ENCODE measurements around the gene PLCB1. TPM values are rescaled to one million over a fixed set of nuclear protein-coding genes. Genes with fewer than 3 reads are reported as not detected.

Gene PLCB1
- polyA plus RNA-seq (2013), result 23.0 TPM

GRCh38 chr20:8131598-8132483 is at the start of gene PLCB1:
Gene PLCB1 (plus strand): TSS chr20:8132266. CDS start chr20:8132652, 386 bp downstream.
- POLR2A ChIA-PET, result no interaction called here
- Histone ChIP-seq H3K27ac (ENCODE audit: insufficient read depth in 1 of 2, low read depth in 1 of 2, low read length in 2 of 2, poor library complexity in 1 of 2, severe bottlenecking in 2 of 2) (peak within 1 kb of the TSS in 1 of 2 experiments; percentile 53), H3K4me1 (ENCODE audit: control extremely low read depth in 1 of 4, control insufficient read depth in 4 of 4, insufficient read depth in 4 of 4, low read length in 3 of 4) (peaks cover 18 to 38% (median 26%) of the 10 kb centered on the region in 4 experiments), H3K36me3 (ENCODE audit: control insufficient read depth in 4 of 4, insufficient read depth in 4 of 4, low read length in 3 of 4) (peaks cover 0 to 2% (median 0%) of the 10 kb centered on the region in 4 experiments), H3K27me3 (replicated peaks in 2 of 5; ENCODE audit: control insufficient read depth in 4 of 5, insufficient read depth in 5 of 5, low read length in 4 of 5) (peaks cover 0 to 3% (median 0%) of the 10 kb centered on the region in 5 experiments), H3K4me3 (ENCODE audit: control insufficient read depth in 1 of 7, extremely low read depth in 1 of 7, insufficient read depth in 4 of 7, low read depth in 2 of 7, low read length in 6 of 7) (peak within 1 kb of the TSS; percentile 85 to 97 (median 90)), H3K9me3 (ENCODE audit: control extremely low read depth in 1 of 5, control insufficient read depth in 4 of 5, insufficient read depth in 2 of 5, low read depth in 1 of 5, low read length in 4 of 5) (no peaks in the 10 kb centered on the region)
- CTCF ChIA-PET, result interaction anchor here (0.7 to 3.6 kb wide), 17 partner anchors 9 to 590 kb away, joined by 3 to 27 read pairs (median 4); no protein-coding TSS in a partner anchor
- WGBS (ENCODE audit: insufficient coverage), result under 1% methylated on average over 44 of the region's 65 CpGs
- DNase-seq, result peak; percentile 89 to 95 (median 95)

- Histone ChIP-seq H3K27ac (ENCODE audit: insufficient read depth in 1 of 2, low read depth in 1 of 2, low read length in 2 of 2, poor library complexity in 1 of 2, severe bottlenecking in 2 of 2) (no peak overlapping the region), H3K36me3 (ENCODE audit: control insufficient read depth in 4 of 4, insufficient read depth in 4 of 4, low read length in 3 of 4) (no peaks in the 10 kb centered on the region), H3K9me3 (ENCODE audit: control extremely low read depth in 1 of 5, control insufficient read depth in 4 of 5, insufficient read depth in 2 of 5, low read depth in 1 of 5, low read length in 4 of 5) (peaks cover 0 to 1% (median 0%) of the 10 kb centered on the region in 5 experiments), H3K4me1 (ENCODE audit: control extremely low read depth in 1 of 4, control insufficient read depth in 4 of 4, insufficient read depth in 4 of 4, low read length in 3 of 4) (no peaks in the 10 kb centered on the region), H3K4me3 (ENCODE audit: control insufficient read depth in 1 of 7, extremely low read depth in 1 of 7, insufficient read depth in 4 of 7, low read depth in 2 of 7, low read length in 6 of 7) (no peak overlapping the region), H3K27me3 (replicated peaks in 2 of 5; ENCODE audit: control insufficient read depth in 4 of 5, insufficient read depth in 5 of 5, low read length in 4 of 5) (no peaks in the 10 kb centered on the region)
- CTCF ChIA-PET, result interaction anchor here (0.9 to 1.6 kb wide), 6 partner anchors 8 to 160 kb away, joined by 3 to 7 read pairs (median 3); no protein-coding TSS in a partner anchor
- no peak for DNase-seq
- POLR2A ChIA-PET, result no interaction called here
Measured at GRCh38 chr20:8082989-8083388, 49.1 kb upstream of the PLCB1 start.

GRCh38 chr20:8089668-8090067 is 42.4 kb upstream of the PLCB1 start:
- peaks cover 0 to 1% (median 0%) of the 10 kb centered on the region in 5 experiments for H3K9me3 ChIP-seq (ENCODE audit: control extremely low read depth in 1 of 5, control insufficient read depth in 4 of 5, insufficient read depth in 2 of 5, low read depth in 1 of 5, low read length in 4 of 5)
- DNase-seq, result no peak
- H3K27me3 ChIP-seq (replicated peaks in 2 of 5; ENCODE audit: control insufficient read depth in 4 of 5, insufficient read depth in 5 of 5, low read length in 4 of 5), result no peaks in the 10 kb centered on the region
- H3K27ac ChIP-seq (ENCODE audit: insufficient read depth in 1 of 2, low read depth in 1 of 2, low read length in 2 of 2, poor library complexity in 1 of 2, severe bottlenecking in 2 of 2), result no peak overlapping the region
- no peak overlapping the region for H3K4me3 ChIP-seq (ENCODE audit: control insufficient read depth in 1 of 7, extremely low read depth in 1 of 7, insufficient read depth in 4 of 7, low read depth in 2 of 7, low read length in 6 of 7)
- WGBS (ENCODE audit: insufficient coverage), result 100% methylated on average over 4 of the region's 5 CpGs
- peaks cover 0 to 1% (median 0%) of the 10 kb centered on the region in 4 experiments for H3K4me1 ChIP-seq (ENCODE audit: control extremely low read depth in 1 of 4, control insufficient read depth in 4 of 4, insufficient read depth in 4 of 4, low read length in 3 of 4)
- ChIA-PET POLR2A (no interaction called here), CTCF (interaction anchor here (0.5 to 1.5 kb wide), 3 partner anchors 17 to 186 kb away, joined by 3 to 4 read pairs (median 3); no protein-coding TSS in a partner anchor)
- no peaks in the 10 kb centered on the region for H3K36me3 ChIP-seq (ENCODE audit: control insufficient read depth in 4 of 4, insufficient read depth in 4 of 4, low read length in 3 of 4)

- H3K4me3 ChIP-seq (ENCODE audit: control insufficient read depth in 1 of 7, extremely low read depth in 1 of 7, insufficient read depth in 4 of 7, low read depth in 2 of 7, low read length in 6 of 7), result no peak overlapping the region
- no peaks in the 10 kb centered on the region for H3K36me3 ChIP-seq (ENCODE audit: control insufficient read depth in 4 of 4, insufficient read depth in 4 of 4, low read length in 3 of 4)
- ChIA-PET CTCF (interaction anchor here (1.6 kb wide), 1 partner anchor 12 kb away, joined by 4 read pairs; no protein-coding TSS in a partner anchor), POLR2A (no interaction called here)
- DNase-seq, result peak in 2 of 3 donors; percentile 41 to 45
- H3K9me3 ChIP-seq (ENCODE audit: control extremely low read depth in 1 of 5, control insufficient read depth in 4 of 5, insufficient read depth in 2 of 5, low read depth in 1 of 5, low read length in 4 of 5), result no peaks in the 10 kb centered on the region
- WGBS (ENCODE audit: insufficient coverage), result 0% methylated on average over 1 of the region's 1 CpG
- no peaks in the 10 kb centered on the region for H3K27me3 ChIP-seq (replicated peaks in 2 of 5; ENCODE audit: control insufficient read depth in 4 of 5, insufficient read depth in 5 of 5, low read length in 4 of 5)
- H3K27ac ChIP-seq (ENCODE audit: insufficient read depth in 1 of 2, low read depth in 1 of 2, low read length in 2 of 2, poor library complexity in 1 of 2, severe bottlenecking in 2 of 2), result no peak overlapping the region
- peaks cover 0 to 5% (median 0%) of the 10 kb centered on the region in 4 experiments for H3K4me1 ChIP-seq (ENCODE audit: control extremely low read depth in 1 of 4, control insufficient read depth in 4 of 4, insufficient read depth in 4 of 4, low read length in 3 of 4)
Measured at GRCh38 chr20:8094415-8094818, 37.6 kb upstream of the PLCB1 start.

GRCh38 chr20:8094850-8095249 is 37.2 kb upstream of the PLCB1 start:
- POLR2A ChIA-PET, result no interaction called here
- no peaks in the 10 kb centered on the region for H3K9me3 ChIP-seq (ENCODE audit: control extremely low read depth in 1 of 5, control insufficient read depth in 4 of 5, insufficient read depth in 2 of 5, low read depth in 1 of 5, low read length in 4 of 5)
- no CpG with 5 or more reads among the region's 2 CpGs for WGBS (ENCODE audit: insufficient coverage)
- no peak overlapping the region for H3K4me3 ChIP-seq (ENCODE audit: control insufficient read depth in 1 of 7, extremely low read depth in 1 of 7, insufficient read depth in 4 of 7, low read depth in 2 of 7, low read length in 6 of 7)
- CTCF ChIA-PET, result interaction anchor here (1.6 kb wide), 1 partner anchor 12 kb away, joined by 4 read pairs; no protein-coding TSS in a partner anchor
- no peaks in the 10 kb centered on the region for H3K27me3 ChIP-seq (replicated peaks in 2 of 5; ENCODE audit: control insufficient read depth in 4 of 5, insufficient read depth in 5 of 5, low read length in 4 of 5)
- no peak overlapping the region for H3K27ac ChIP-seq (ENCODE audit: insufficient read depth in 1 of 2, low read depth in 1 of 2, low read length in 2 of 2, poor library complexity in 1 of 2, severe bottlenecking in 2 of 2)
- H3K4me1 ChIP-seq (ENCODE audit: control extremely low read depth in 1 of 4, control insufficient read depth in 4 of 4, insufficient read depth in 4 of 4, low read length in 3 of 4), result peaks cover 0 to 5% (median 0%) of the 10 kb centered on the region in 4 experiments
- no peaks in the 10 kb centered on the region for H3K36me3 ChIP-seq (ENCODE audit: control insufficient read depth in 4 of 4, insufficient read depth in 4 of 4, low read length in 3 of 4)
- no peak for DNase-seq

- POLR2A ChIA-PET, result no interaction called here
- no peak overlapping the region for H3K27ac ChIP-seq (ENCODE audit: insufficient read depth in 1 of 2, low read depth in 1 of 2, low read length in 2 of 2, poor library complexity in 1 of 2, severe bottlenecking in 2 of 2)
- peaks cover 0 to 5% (median 0%) of the 10 kb centered on the region in 4 experiments for H3K4me1 ChIP-seq (ENCODE audit: control extremely low read depth in 1 of 4, control insufficient read depth in 4 of 4, insufficient read depth in 4 of 4, low read length in 3 of 4)
- 71% methylated on average over 3 of the region's 5 CpGs for WGBS (ENCODE audit: insufficient coverage)
- no peak for DNase-seq
- no peaks in the 10 kb centered on the region for H3K36me3 ChIP-seq (ENCODE audit: control insufficient read depth in 4 of 4, insufficient read depth in 4 of 4, low read length in 3 of 4)
- CTCF ChIA-PET, result interaction anchor here (1.6 kb wide), 1 partner anchor 13 kb away, joined by 4 read pairs; no protein-coding TSS in a partner anchor
- H3K27me3 ChIP-seq (replicated peaks in 2 of 5; ENCODE audit: control insufficient read depth in 4 of 5, insufficient read depth in 5 of 5, low read length in 4 of 5), result no peaks in the 10 kb centered on the region
- no peak overlapping the region for H3K4me3 ChIP-seq (ENCODE audit: control insufficient read depth in 1 of 7, extremely low read depth in 1 of 7, insufficient read depth in 4 of 7, low read depth in 2 of 7, low read length in 6 of 7)
- H3K9me3 ChIP-seq (ENCODE audit: control extremely low read depth in 1 of 5, control insufficient read depth in 4 of 5, insufficient read depth in 2 of 5, low read depth in 1 of 5, low read length in 4 of 5), result no peaks in the 10 kb centered on the region
Measured at GRCh38 chr20:8095648-8096572, 36.2 kb upstream of the PLCB1 start.

Data from common myeloid progenitor, CD34-positive (primary cell).